ENCODE results near the gene ELL2.

GRCh38 chr5:95946451-95946850, 15.2 kb downstream of the ELL2 start:
- no peak for TF ChIP-seq CTCF (IDR thresholded peaks at IDR 0.05)
- no peak for TF ChIP-seq POLR2AphosphoS5 (IDR thresholded peaks at IDR 0.05)

All from sigmoid colon (tissue), 4 donors.